Glutamatergic neuron (in vitro differentiated cells): ENCODE data around the gene LHFPL6. TPM values are rescaled to one million over a fixed set of nuclear protein-coding genes. Genes with fewer than 3 reads are reported as not detected.

ENCODE experiments used
- DNase-seq: peaks from one replicate; pipeline ENCODE4 v3.0.0; 2022
- H3K27ac Mint-ChIP-seq: one replicate; pipeline ENCODE4 v1.8.0; 2020; ENCODE audit warnings: mild to moderate bottlenecking, mixed read lengths, inconsistent platforms; ENCODE audit not compliant: unreplicated experiment
- H3K27me3 Mint-ChIP-seq: one replicate; pipeline ENCODE4 v1.8.0; 2020; ENCODE audit warnings: mild to moderate bottlenecking, moderate library complexity, mixed read lengths, inconsistent platforms; ENCODE audit not compliant: unreplicated experiment
- H3K36me3 Mint-ChIP-seq: one replicate; pipeline ENCODE4 v1.8.0; 2020; ENCODE audit warnings: mild to moderate bottlenecking, mixed read lengths, inconsistent platforms; ENCODE audit not compliant: unreplicated experiment
- H3K4me1 Mint-ChIP-seq: one replicate; pipeline ENCODE4 v1.8.0; 2020; ENCODE audit warnings: mild to moderate bottlenecking, low read depth, mixed read lengths, inconsistent platforms; ENCODE audit not compliant: unreplicated experiment
- H3K4me3 Mint-ChIP-seq: one replicate; pipeline ENCODE4 v1.8.0; 2020; ENCODE audit warnings: mild to moderate bottlenecking, mixed read lengths, inconsistent platforms; ENCODE audit not compliant: unreplicated experiment
- H3K9me3 Mint-ChIP-seq: one replicate; pipeline ENCODE4 v1.8.0; 2020; ENCODE audit warnings: mild to moderate bottlenecking, moderate library complexity, mixed read lengths, inconsistent platforms; ENCODE audit not compliant: unreplicated experiment
- total RNA-seq: library from RNA; stranded (reverse); fragmentation: NEBNext Ultra II Directional; extraction: Animal tissue kit (Norgen Biotek cat#: 25700); gene quantifications from one replicate; pipeline ENCODE4 v1.2.1, GENCODE V29; 2021; ENCODE audit not compliant: unreplicated experiment
- TF ChIP-seq, protein P1 (sequence below): fragments of 200-600 bp; sonication (generic); IDR thresholded peaks from one replicate; pipeline ENCODE4 v1.5.0; 2021; ENCODE audit not compliant: partially characterized antibody, unreplicated experiment

Gene LHFPL6
- total RNA-seq, 1 donor from 2014 or later: 1.7 TPM

DNA sequence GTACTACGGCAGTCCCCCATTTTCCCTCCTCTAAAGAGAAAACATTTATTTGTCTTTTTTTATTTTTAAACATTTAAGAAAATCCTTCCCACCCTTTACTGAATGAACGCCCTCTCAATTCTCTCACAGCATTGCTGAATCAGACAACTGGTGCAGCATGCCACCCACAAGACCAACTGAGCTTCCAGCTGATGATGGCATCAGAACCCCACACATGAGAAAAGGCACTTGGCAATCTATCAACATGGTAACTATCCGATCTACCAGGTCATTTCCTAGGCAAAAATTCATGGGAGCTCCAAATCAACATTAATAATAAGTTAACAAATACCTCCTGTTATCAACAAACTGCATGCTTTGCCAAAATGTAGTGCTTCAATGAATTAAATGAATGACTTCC, 43.1 kb downstream of the LHFPL6 start:
- Mint-ChIP-seq H3K4me3 (no peak overlapping the region), H3K4me1 (no peaks in the 10 kb centered on the region), H3K36me3 (no peaks in the 10 kb centered on the region), H3K9me3 (no peaks in the 10 kb centered on the region), H3K27me3 (no peaks in the 10 kb centered on the region), H3K27ac (no peak overlapping the region)
- no peak for DNase-seq
- TF ChIP-seq, protein P1, sequence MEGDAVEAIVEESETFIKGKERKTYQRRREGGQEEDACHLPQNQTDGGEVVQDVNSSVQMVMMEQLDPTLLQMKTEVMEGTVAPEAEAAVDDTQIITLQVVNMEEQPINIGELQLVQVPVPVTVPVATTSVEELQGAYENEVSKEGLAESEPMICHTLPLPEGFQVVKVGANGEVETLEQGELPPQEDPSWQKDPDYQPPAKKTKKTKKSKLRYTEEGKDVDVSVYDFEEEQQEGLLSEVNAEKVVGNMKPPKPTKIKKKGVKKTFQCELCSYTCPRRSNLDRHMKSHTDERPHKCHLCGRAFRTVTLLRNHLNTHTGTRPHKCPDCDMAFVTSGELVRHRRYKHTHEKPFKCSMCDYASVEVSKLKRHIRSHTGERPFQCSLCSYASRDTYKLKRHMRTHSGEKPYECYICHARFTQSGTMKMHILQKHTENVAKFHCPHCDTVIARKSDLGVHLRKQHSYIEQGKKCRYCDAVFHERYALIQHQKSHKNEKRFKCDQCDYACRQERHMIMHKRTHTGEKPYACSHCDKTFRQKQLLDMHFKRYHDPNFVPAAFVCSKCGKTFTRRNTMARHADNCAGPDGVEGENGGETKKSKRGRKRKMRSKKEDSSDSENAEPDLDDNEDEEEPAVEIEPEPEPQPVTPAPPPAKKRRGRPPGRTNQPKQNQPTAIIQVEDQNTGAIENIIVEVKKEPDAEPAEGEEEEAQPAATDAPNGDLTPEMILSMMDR: no peak

DNA sequence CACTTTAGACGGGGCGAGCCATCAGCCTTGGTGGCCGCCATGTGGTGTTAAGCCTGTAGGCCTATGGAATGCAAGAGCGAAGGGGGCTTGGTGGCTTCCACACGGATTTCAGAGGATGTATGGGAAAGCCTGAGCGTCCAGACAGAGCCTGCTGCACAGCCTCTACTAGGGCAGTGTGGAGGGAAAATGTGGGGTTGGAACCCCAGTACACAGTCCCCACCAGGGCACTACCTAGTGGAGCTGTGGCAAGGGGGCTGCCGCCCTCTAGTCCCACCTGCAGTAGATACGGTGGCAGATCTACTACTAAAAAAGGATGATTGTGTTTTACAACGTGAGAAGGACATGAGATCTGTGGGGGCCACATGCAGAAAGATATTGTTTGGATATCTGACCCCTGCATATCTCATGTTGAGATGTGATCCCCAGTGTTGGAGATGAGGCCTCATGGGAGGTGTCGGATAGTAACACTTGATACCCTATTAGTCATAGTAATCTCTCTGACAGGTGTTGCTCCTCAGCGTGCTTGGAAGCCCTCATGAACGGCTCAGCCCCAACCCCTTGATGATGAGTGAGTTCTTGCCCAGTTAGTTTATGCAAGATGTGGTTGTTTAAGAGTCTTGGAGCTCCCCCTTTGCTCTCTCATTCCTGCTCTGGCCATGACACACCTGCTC, 45.6 kb downstream of the LHFPL6 start:
- H3K4me3 Mint-ChIP-seq: no peak overlapping the region
- H3K36me3 Mint-ChIP-seq: no peaks in the 10 kb centered on the region
- H3K9me3 Mint-ChIP-seq: no peaks in the 10 kb centered on the region
- H3K4me1 Mint-ChIP-seq: no peaks in the 10 kb centered on the region
- no peak for DNase-seq
- no peak overlapping the region for H3K27ac Mint-ChIP-seq
- peaks cover 1% of the 10 kb centered on the region for H3K27me3 Mint-ChIP-seq
- TF ChIP-seq, protein P1: no peak

DNA sequence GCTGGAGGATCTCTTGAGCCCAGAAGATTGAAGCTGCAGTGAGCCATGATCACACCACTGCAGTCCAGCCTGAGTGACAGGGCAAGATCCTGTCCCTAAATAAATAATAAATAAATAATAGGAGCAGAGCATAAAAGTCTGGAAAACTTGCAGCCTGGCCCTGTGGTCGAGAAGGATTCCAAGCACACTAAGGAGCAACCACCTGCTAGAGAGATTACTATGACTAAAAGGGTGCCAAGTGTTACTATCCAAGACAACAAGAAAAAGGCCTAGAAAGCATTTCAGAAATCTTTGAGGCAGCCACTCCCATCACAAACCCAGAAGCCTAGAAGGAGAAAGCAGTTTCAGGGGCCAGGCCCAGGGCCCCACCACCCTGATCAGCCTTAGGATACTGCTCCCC, 46.1 kb downstream of the LHFPL6 start:
- no peak for DNase-seq
- H3K9me3 Mint-ChIP-seq: no peaks in the 10 kb centered on the region
- TF ChIP-seq, protein P1: no peak
- H3K27me3 Mint-ChIP-seq: peaks cover 1% of the 10 kb centered on the region
- H3K4me3 Mint-ChIP-seq: no peak overlapping the region
- H3K27ac Mint-ChIP-seq: no peak overlapping the region
- H3K36me3 Mint-ChIP-seq: no peaks in the 10 kb centered on the region
- H3K4me1 Mint-ChIP-seq: no peaks in the 10 kb centered on the region

DNA sequence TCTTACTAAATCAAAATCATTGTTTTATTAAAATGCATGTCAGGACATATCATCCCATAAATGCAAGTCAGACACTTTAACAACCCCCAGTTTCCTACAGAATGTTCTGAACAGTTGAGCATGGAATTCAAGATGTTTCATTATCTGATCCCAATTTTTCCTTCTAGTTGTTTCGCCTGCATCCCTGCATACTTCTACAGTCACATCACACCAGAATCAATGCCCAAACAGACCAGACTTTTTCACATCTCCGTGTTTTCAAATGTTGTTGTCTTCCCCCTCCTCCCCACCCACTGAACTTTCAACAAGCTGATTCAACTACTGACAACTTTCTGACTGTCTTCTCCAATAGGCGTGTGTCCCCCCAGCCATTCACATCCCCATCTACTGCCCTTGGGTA, 48.6 kb downstream of the LHFPL6 start:
- no peak for DNase-seq
- Mint-ChIP-seq H3K4me1 (no peaks in the 10 kb centered on the region), H3K9me3 (no peaks in the 10 kb centered on the region), H3K27ac (no peak overlapping the region), H3K36me3 (no peaks in the 10 kb centered on the region), H3K4me3 (no peak overlapping the region), H3K27me3 (peaks cover 1% of the 10 kb centered on the region)
- TF ChIP-seq, protein P1: no peak

DNA sequence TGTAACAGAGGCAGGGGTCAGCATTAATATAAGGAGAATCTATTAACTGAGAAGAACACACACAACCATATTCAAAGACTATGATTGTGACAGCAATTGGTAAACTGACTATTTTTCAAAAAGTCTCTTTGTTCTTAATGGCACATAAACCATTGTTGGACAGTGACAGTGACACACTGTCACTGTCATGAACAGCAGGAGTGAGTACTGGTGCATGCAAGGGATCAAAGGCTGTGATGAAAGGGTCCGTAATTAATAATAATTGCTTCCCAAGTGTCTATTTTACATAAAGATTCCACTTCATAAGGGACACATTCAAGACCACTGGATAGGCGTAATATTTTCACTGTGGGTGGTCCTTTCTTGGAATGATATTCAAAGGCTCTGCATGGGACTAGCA, 50.7 kb downstream of the LHFPL6 start:
- peaks cover 1% of the 10 kb centered on the region for H3K27me3 Mint-ChIP-seq
- H3K4me3 Mint-ChIP-seq: no peak overlapping the region
- H3K36me3 Mint-ChIP-seq: no peaks in the 10 kb centered on the region
- H3K9me3 Mint-ChIP-seq: no peaks in the 10 kb centered on the region
- no peak for DNase-seq
- no peak overlapping the region for H3K27ac Mint-ChIP-seq
- TF ChIP-seq, protein P1: no peak
- H3K4me1 Mint-ChIP-seq: no peaks in the 10 kb centered on the region
